Endothelial cell (in vitro differentiated cells): ENCODE results near the gene QSER1. TPM values are rescaled to one million over a fixed set of nuclear protein-coding genes. Genes with fewer than 3 reads are reported as not detected.

Experiments used
- DNase-seq: peaks from one replicate; pipeline ENCODE4 v3.0.0; 2021; ENCODE audit warnings: low spot score
- H3K27ac Mint-ChIP-seq: one replicate; pipeline ENCODE4 v1.8.0; 2021; ENCODE audit warnings: mixed read lengths, inconsistent platforms; ENCODE audit not compliant: unreplicated experiment
- H3K27me3 Mint-ChIP-seq: one replicate; pipeline ENCODE4 v1.8.0; 2021; ENCODE audit warnings: mild to moderate bottlenecking, moderate library complexity, mixed read lengths, inconsistent platforms; ENCODE audit not compliant: unreplicated experiment
- H3K36me3 Mint-ChIP-seq: one replicate; pipeline ENCODE4 v1.8.0; 2021; ENCODE audit warnings: mild to moderate bottlenecking, low read depth, mixed read lengths, inconsistent platforms; ENCODE audit not compliant: unreplicated experiment
- H3K4me1 Mint-ChIP-seq: one replicate; pipeline ENCODE4 v1.8.0; 2021; ENCODE audit warnings: mild to moderate bottlenecking, mixed read lengths, inconsistent platforms; ENCODE audit not compliant: unreplicated experiment
- H3K4me3 Mint-ChIP-seq: one replicate; pipeline ENCODE4 v1.8.0; 2021; ENCODE audit warnings: mild to moderate bottlenecking, mixed read lengths, inconsistent platforms; ENCODE audit not compliant: unreplicated experiment
- H3K9me3 Mint-ChIP-seq: one replicate; pipeline ENCODE4 v1.8.0; 2021; ENCODE audit warnings: mixed read lengths, inconsistent platforms; ENCODE audit not compliant: unreplicated experiment
- total RNA-seq: library from RNA; stranded (reverse); fragmentation: NEBNext Ultra II Directional; extraction: Animal tissue kit (Norgen Biotek cat#: 25700); gene quantifications from one replicate; pipeline ENCODE4 v1.2.1, GENCODE V29; 2021; ENCODE audit not compliant: unreplicated experiment
- TF ChIP-seq, protein P1 (sequence below): fragments of 200-600 bp; sonication (generic); IDR thresholded peaks from one replicate; pipeline ENCODE4 v1.5.0; 2021; ENCODE audit warnings: antibody characterized with exemption; ENCODE audit not compliant: unreplicated experiment

QSER1 gene
- total RNA-seq, 1 donor from 2014 or later = 57.4 TPM

DNA sequence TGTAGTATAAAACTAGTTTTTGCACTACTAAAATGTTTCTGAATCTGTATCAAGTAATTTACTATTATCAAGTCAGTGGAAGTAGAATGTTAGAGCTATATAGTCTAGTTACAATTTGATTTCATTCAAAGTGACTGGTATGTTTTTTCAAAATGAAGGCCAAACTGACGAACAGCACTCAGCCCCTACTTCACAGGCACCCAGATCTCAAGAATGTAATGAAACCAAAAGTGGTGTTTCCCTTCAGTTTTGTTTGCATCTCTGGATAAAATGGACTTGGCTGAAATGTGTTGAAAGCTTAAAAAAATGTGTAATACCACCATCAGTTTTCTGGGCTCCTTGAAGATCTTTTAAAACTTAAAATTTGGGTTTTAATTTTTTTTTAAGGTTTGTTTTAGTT, 46.4 kb downstream of the QSER1 start:
- Mint-ChIP-seq H3K4me1 (no peaks in the 10 kb centered on the region), H3K27me3 (no peaks in the 10 kb centered on the region), H3K27ac (no peak overlapping the region), H3K36me3 (peaks cover 20% of the 10 kb centered on the region), H3K4me3 (no peak overlapping the region), H3K9me3 (no peaks in the 10 kb centered on the region)
- no peak for DNase-seq
- TF ChIP-seq, protein P1, sequence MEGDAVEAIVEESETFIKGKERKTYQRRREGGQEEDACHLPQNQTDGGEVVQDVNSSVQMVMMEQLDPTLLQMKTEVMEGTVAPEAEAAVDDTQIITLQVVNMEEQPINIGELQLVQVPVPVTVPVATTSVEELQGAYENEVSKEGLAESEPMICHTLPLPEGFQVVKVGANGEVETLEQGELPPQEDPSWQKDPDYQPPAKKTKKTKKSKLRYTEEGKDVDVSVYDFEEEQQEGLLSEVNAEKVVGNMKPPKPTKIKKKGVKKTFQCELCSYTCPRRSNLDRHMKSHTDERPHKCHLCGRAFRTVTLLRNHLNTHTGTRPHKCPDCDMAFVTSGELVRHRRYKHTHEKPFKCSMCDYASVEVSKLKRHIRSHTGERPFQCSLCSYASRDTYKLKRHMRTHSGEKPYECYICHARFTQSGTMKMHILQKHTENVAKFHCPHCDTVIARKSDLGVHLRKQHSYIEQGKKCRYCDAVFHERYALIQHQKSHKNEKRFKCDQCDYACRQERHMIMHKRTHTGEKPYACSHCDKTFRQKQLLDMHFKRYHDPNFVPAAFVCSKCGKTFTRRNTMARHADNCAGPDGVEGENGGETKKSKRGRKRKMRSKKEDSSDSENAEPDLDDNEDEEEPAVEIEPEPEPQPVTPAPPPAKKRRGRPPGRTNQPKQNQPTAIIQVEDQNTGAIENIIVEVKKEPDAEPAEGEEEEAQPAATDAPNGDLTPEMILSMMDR = no peak

DNA sequence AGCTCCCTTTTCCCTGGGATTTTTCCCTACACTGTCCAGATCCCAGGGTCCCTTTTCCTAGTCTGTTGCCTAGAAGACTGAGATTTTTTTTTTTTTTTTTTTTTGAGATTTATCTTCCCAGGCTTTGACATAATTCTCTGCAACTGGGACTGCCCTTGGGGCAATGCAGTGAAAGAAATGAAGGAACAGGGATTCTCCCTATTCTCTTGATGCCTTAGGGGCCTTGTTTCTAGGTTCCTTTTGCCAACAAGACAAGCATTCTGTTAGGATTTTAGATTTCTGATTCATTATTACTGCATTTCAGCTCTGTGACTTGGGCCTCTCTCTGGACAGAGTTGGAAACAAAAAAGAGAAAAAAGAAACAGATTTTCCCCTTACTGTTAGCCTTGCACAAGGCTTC, 47.3 kb downstream of the QSER1 start:
- no peaks in the 10 kb centered on the region for H3K4me1 Mint-ChIP-seq
- no peak overlapping the region for H3K4me3 Mint-ChIP-seq
- no peaks in the 10 kb centered on the region for H3K9me3 Mint-ChIP-seq
- H3K36me3 Mint-ChIP-seq = peaks cover 13% of the 10 kb centered on the region
- TF ChIP-seq, protein P1 = no peak
- H3K27ac Mint-ChIP-seq = no peak overlapping the region
- H3K27me3 Mint-ChIP-seq = no peaks in the 10 kb centered on the region
- DNase-seq = no peak

DNA sequence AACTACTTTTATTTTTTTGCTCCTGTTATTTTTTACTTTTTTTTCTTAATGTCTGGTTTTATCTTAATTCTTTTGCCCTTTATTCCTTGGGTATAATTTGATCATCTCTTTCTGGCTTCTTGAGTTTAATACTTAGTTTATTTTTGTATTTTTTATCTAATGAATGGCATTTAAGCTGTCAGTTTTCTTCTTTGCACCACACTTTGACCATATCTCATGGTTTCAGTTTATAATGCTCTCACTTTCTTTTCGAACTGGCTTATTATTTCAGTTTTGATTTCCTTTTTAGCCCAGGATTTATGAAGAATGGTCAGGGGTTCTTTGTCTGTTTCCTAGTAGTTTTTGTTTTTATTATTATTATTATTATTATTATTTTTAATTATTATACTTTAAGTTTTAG, 48.3 kb downstream of the QSER1 start:
- no peaks in the 10 kb centered on the region for H3K9me3 Mint-ChIP-seq
- no peak overlapping the region for H3K4me3 Mint-ChIP-seq
- peaks cover 10% of the 10 kb centered on the region for H3K36me3 Mint-ChIP-seq
- DNase-seq = no peak
- TF ChIP-seq, protein P1 = no peak
- no peak overlapping the region for H3K27ac Mint-ChIP-seq
- no peaks in the 10 kb centered on the region for H3K4me1 Mint-ChIP-seq
- no peaks in the 10 kb centered on the region for H3K27me3 Mint-ChIP-seq

DNA sequence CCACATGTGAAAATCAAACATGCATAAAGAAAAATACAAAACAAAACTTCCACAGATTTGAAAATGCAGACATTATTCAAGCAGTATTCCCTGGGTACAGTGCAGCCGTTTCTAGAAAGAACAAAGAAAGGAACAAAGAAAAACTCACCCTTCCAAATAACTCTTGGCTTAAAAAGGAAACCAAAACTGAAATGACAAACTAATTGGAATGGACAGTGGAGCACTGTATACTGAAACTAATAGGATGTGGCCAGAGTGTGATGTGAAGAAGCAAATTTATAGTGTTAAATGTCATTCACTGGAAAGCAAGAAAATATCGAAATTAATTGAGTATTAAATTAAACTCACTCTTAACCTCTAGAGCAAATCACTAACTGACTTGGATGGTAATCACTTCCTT, 55.4 kb downstream of the QSER1 start:
- no peak for DNase-seq
- peaks cover 19% of the 10 kb centered on the region for H3K4me1 Mint-ChIP-seq
- H3K27me3 Mint-ChIP-seq = no peaks in the 10 kb centered on the region
- no peak overlapping the region for H3K27ac Mint-ChIP-seq
- no peaks in the 10 kb centered on the region for H3K9me3 Mint-ChIP-seq
- peaks cover 5% of the 10 kb centered on the region for H3K36me3 Mint-ChIP-seq
- H3K4me3 Mint-ChIP-seq = no peak overlapping the region
- TF ChIP-seq, protein P1 = no peak

DNA sequence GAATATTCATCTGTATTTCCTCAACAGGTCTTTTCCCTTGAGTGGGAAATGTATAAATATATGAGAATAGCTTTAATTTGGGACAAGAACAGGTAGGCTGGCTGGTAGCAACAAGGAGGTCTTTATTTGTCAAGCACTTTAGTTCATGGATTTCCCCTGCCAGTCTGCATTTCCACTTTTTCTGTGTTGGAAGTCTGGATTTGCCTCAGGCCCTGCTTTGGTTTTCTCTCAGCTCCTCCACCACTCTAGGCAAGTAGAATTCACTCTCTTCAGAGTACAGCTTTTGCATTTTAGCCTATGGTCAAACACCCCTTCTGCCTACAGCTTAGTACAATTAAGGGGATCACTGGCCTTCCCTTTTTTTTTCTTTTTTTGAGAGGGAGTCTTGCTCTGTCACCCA, 57.1 kb downstream of the QSER1 start:
- H3K27me3 Mint-ChIP-seq = no peaks in the 10 kb centered on the region
- H3K9me3 Mint-ChIP-seq = no peaks in the 10 kb centered on the region
- peaks cover 19% of the 10 kb centered on the region for H3K4me1 Mint-ChIP-seq
- TF ChIP-seq, protein P1 = no peak
- DNase-seq = no peak
- H3K36me3 Mint-ChIP-seq = peaks cover 9% of the 10 kb centered on the region
- H3K4me3 Mint-ChIP-seq = no peak overlapping the region
- no peak overlapping the region for H3K27ac Mint-ChIP-seq
